HCT116 (cell line): ENCODE results near the gene SCARF2.

Experiments
- EZH2 ChIP-seq: fragments of 200-600 bp; sonication (generic); IDR thresholded peaks from 2 replicates; pipeline ENCODE4 v1.6.1; 2017; ENCODE audit warnings: antibody characterized with exemption, mixed run types
- TF ChIP-seq, protein P1 (sequence below): IDR thresholded peaks from 2 replicates; pipeline ENCODE4 v1.6.1; 2012; ENCODE audit warnings: low read depth

DNA sequence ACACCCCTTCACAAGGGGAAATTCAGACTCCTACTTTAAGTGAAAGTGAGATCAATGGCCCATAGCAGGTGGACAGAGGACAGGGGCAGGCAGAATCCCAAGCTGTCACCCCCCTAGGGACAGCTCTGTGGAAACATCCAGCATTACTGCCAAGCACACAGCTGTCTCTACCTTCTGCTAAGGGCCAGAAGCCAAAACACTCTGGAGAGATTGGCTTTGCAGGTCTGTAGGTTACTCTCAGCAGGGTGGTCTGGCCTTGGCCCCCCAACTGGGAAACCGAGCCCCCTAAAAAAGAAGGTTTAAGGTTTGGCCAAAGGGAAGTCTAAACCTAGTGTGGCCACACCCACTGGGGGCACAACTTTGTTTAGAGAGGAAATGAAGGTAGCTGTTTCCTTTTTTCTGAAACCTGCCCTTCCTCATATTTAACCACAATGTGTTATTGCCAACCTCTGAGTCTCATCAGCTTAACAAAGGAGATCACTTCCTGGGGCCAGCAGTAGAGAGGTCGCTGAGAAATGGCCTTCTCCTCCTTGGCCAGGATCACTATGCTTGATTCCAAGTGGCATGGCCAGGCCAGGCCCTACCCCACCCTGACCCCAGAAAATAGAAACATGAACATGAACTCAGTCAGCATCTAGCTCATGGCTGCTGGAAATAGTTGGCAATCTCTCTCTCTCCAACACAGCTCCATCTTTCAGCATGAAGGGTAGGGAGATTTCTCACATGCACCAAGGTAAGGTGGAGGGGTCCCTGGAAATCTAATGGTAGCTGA lies 25.9 kb upstream of the SCARF2 start:
- TF ChIP-seq, protein P1, sequence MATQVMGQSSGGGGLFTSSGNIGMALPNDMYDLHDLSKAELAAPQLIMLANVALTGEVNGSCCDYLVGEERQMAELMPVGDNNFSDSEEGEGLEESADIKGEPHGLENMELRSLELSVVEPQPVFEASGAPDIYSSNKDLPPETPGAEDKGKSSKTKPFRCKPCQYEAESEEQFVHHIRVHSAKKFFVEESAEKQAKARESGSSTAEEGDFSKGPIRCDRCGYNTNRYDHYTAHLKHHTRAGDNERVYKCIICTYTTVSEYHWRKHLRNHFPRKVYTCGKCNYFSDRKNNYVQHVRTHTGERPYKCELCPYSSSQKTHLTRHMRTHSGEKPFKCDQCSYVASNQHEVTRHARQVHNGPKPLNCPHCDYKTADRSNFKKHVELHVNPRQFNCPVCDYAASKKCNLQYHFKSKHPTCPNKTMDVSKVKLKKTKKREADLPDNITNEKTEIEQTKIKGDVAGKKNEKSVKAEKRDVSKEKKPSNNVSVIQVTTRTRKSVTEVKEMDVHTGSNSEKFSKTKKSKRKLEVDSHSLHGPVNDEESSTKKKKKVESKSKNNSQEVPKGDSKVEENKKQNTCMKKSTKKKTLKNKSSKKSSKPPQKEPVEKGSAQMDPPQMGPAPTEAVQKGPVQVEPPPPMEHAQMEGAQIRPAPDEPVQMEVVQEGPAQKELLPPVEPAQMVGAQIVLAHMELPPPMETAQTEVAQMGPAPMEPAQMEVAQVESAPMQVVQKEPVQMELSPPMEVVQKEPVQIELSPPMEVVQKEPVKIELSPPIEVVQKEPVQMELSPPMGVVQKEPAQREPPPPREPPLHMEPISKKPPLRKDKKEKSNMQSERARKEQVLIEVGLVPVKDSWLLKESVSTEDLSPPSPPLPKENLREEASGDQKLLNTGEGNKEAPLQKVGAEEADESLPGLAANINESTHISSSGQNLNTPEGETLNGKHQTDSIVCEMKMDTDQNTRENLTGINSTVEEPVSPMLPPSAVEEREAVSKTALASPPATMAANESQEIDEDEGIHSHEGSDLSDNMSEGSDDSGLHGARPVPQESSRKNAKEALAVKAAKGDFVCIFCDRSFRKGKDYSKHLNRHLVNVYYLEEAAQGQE = no peak
- TF ChIP-seq EZH2 = no peak
